HEK293 (cell line): ENCODE results near the gene ACYP1.

Experiments
- CTCF ChIA-PET: fragments of 350-600 bp; formaldehyde crosslinking; extraction: SDS; loops from one replicate; lab custom pipeline; 2021; ENCODE audit warnings: antibody characterized with exemption; lab: Yijun Ruan, JAX
- POLR2A ChIA-PET: fragments of 300-600 bp; formaldehyde crosslinking; extraction: SDS; loops from one replicate; lab custom pipeline; 2020; ENCODE audit warnings: antibody characterized with exemption, inconsistent platforms; lab: Yijun Ruan, JAX
- H3K27ac ChIP-seq: fragments of 200-500 bp; sonication (Bioruptor generic); 2 replicates; pipeline ENCODE4 v1.5.1; 2014; ENCODE audit warnings: low read depth, low read length, control low read depth, inconsistent platforms; ENCODE audit errors: extremely low read depth
- H3K36me3 ChIP-seq, 2 experiments: fragments of 200-500 bp in 1 of 2; sonication (Bioruptor generic) in 1 of 2; 1 replicate in 1 of 2; 2 replicates in 1 of 2; pipeline ENCODE4 v1.5.1; 2014 to 2017; ENCODE audit warnings: inconsistent platforms in 2 of 2, low read length in 2 of 2; ENCODE audit not compliant: control insufficient read depth in 2 of 2, insufficient read depth in 1 of 2
- H3K4me1 ChIP-seq: fragments of 200-500 bp; sonication (Bioruptor generic); 2 replicates; pipeline ENCODE4 v1.5.1; 2014; ENCODE audit warnings: mild to moderate bottlenecking, low read length, inconsistent platforms; ENCODE audit not compliant: control insufficient read depth, insufficient read depth
- H3K4me3 ChIP-seq: 2 replicates; pipeline ENCODE4 v1.5.1; 2011; ENCODE audit warnings: low read depth, mild to moderate bottlenecking, control low read depth, low read length, moderate library complexity
- H3K9me3 ChIP-seq: fragments of 200-500 bp; sonication (Bioruptor generic); 2 replicates; pipeline ENCODE4 v1.5.1; 2014; ENCODE audit warnings: low read depth, low read length, inconsistent platforms; ENCODE audit not compliant: control insufficient read depth, insufficient read depth
- GLI2 ChIP-seq: fragments of 450-650 bp; formaldehyde crosslinking; IDR thresholded peaks from 2 replicates; pipeline ENCODE4; 2017; ENCODE audit warnings: missing biosample characterization, missing genetic modification characterization, low read depth, borderline replicate concordance
- MEIS1 ChIP-seq: sonication (generic); formaldehyde crosslinking; IDR thresholded peaks from 2 replicates; pipeline ENCODE4 v1.8.1; 2022; ENCODE audit warnings: missing genetic modification reagents, mild to moderate bottlenecking, borderline replicate concordance
- PRDM1 ChIP-seq: fragments of 450-650 bp; formaldehyde crosslinking; IDR thresholded peaks from 2 replicates; pipeline ENCODE4; 2016; ENCODE audit warnings: missing biosample characterization, missing genetic modification characterization
- SCRT1 ChIP-seq: fragments of 450-650 bp; formaldehyde crosslinking; IDR thresholded peaks from 2 replicates; pipeline ENCODE4 v1.5.1; 2016; ENCODE audit warnings: missing biosample characterization, missing genetic modification characterization, borderline replicate concordance
- SCRT2 ChIP-seq: fragments of 450-650 bp; formaldehyde crosslinking; IDR thresholded peaks from 2 replicates; pipeline ENCODE4 v1.5.1; 2016; ENCODE audit warnings: missing biosample characterization, missing genetic modification characterization
- SP3 ChIP-seq: fragments of 450-650 bp; formaldehyde crosslinking; IDR thresholded peaks from 2 replicates; pipeline ENCODE4 v1.5.1; 2016; ENCODE audit warnings: missing biosample characterization, missing genetic modification characterization
- ZBTB21 ChIP-seq: fragments of 450-650 bp; formaldehyde crosslinking; IDR thresholded peaks from 2 replicates; pipeline ENCODE4 v1.5.1; 2017; ENCODE audit warnings: missing biosample characterization, missing genetic modification characterization
- ZNF132 ChIP-seq: fragments of 450-650 bp; formaldehyde crosslinking; IDR thresholded peaks from 2 replicates; pipeline ENCODE4 v1.5.1; 2017; ENCODE audit warnings: missing biosample characterization, missing genetic modification characterization, borderline replicate concordance
- ZNF175 ChIP-seq: fragments of 450-650 bp; formaldehyde crosslinking; IDR thresholded peaks from 2 replicates; pipeline ENCODE4 v1.5.1; 2016; ENCODE audit warnings: missing biosample characterization, missing genetic modification characterization
- ZNF202 ChIP-seq: fragments of 450-650 bp; formaldehyde crosslinking; IDR thresholded peaks from 2 replicates; pipeline ENCODE4 v1.5.1; 2016; ENCODE audit warnings: missing biosample characterization, missing genetic modification characterization, borderline replicate concordance
- ZNF280C ChIP-seq: fragments of 450-650 bp; formaldehyde crosslinking; IDR thresholded peaks from 2 replicates; pipeline ENCODE4 v1.5.1; 2016; ENCODE audit warnings: missing biosample characterization, missing genetic modification characterization
- ZNF302 ChIP-seq: fragments of 450-650 bp; formaldehyde crosslinking; IDR thresholded peaks from 2 replicates; pipeline ENCODE4 v1.5.1; 2016; ENCODE audit warnings: missing biosample characterization, missing genetic modification characterization, low read depth
- ZNF354C ChIP-seq: fragments of 450-650 bp; formaldehyde crosslinking; IDR thresholded peaks from 2 replicates; pipeline ENCODE4 v1.5.1; 2016; ENCODE audit warnings: missing biosample characterization, missing genetic modification characterization, low read depth, borderline replicate concordance
- ZNF426 ChIP-seq: fragments of 450-650 bp; formaldehyde crosslinking; IDR thresholded peaks from 2 replicates; pipeline ENCODE4 v1.5.1; 2017; ENCODE audit warnings: missing biosample characterization, missing genetic modification characterization, mild to moderate bottlenecking, inconsistent platforms, moderate library complexity
- ZNF518A ChIP-seq: fragments of 450-650 bp; formaldehyde crosslinking; conservative IDR thresholded peaks from 2 replicates; pipeline ENCODE4 v1.5.1; 2016; ENCODE audit warnings: low read depth, missing biosample characterization, missing genetic modification characterization
- ZNF544 ChIP-seq: fragments of 450-650 bp; formaldehyde crosslinking; IDR thresholded peaks from 2 replicates; pipeline ENCODE4 v1.5.0; 2017; ENCODE audit warnings: missing biosample characterization, missing genetic modification characterization
- ZNF558 ChIP-seq: fragments of 450-650 bp; formaldehyde crosslinking; IDR thresholded peaks from 2 replicates; pipeline ENCODE4 v1.5.1; 2016; ENCODE audit warnings: missing biosample characterization, missing genetic modification characterization
- ZNF561 ChIP-seq: fragments of 450-650 bp; IDR thresholded peaks from 2 replicates; pipeline ENCODE4 v1.5.1; 2018; ENCODE audit warnings: missing biosample characterization, missing genetic modification characterization, borderline replicate concordance
- ZNF600 ChIP-seq: fragments of 450-650 bp; formaldehyde crosslinking; IDR thresholded peaks from 2 replicates; pipeline ENCODE4 v1.5.1; 2016; ENCODE audit warnings: missing biosample characterization, missing genetic modification characterization
- ZNF639 ChIP-seq: fragments of 450-650 bp; formaldehyde crosslinking; IDR thresholded peaks from 2 replicates; pipeline ENCODE4 v1.5.1; 2016; ENCODE audit warnings: missing biosample characterization, missing genetic modification characterization
- ZNF645 ChIP-seq: fragments of 450-650 bp; formaldehyde crosslinking; IDR thresholded peaks from 2 replicates; pipeline ENCODE4; 2016; ENCODE audit warnings: missing biosample characterization, missing genetic modification characterization
- ZNF658 ChIP-seq: fragments of 450-650 bp; formaldehyde crosslinking; IDR thresholded peaks from 2 replicates; pipeline ENCODE4; 2016; ENCODE audit warnings: missing biosample characterization, missing genetic modification characterization
- ZNF768 ChIP-seq: fragments of 450-650 bp; formaldehyde crosslinking; IDR thresholded peaks from 2 replicates; pipeline ENCODE4 v1.5.1; 2018; ENCODE audit warnings: missing biosample characterization, mild to moderate bottlenecking, missing genetic modification characterization

ACYP1 gene

GRCh38 chr14:75046899-75047298 lies 16.9 kb downstream of the ACYP1 start:
- H3K4me3 ChIP-seq, result no peak overlapping the region
- ChIA-PET CTCF (no interaction called here), POLR2A (no interaction called here)
- no peak overlapping the region for H3K27ac ChIP-seq
- no peaks in the 10 kb centered on the region for H3K9me3 ChIP-seq
- H3K36me3 ChIP-seq, result peaks cover 4 to 6% of the 10 kb centered on the region in 2 experiments; a peak in 1 of 3 replicates
- TF ChIP-seq ZNF202 (tag by site-specific recombination), result no peak
- TF ChIP-seq ZNF302 (tag by site-specific recombination), result no peak
- no peak for TF ChIP-seq ZNF558 (tag by site-specific recombination)
- TF ChIP-seq ZNF658 (tag by site-specific recombination), result no peak
- no peak for TF ChIP-seq ZNF354C (tag by site-specific recombination)
- TF ChIP-seq GLI2 (tag by site-specific recombination), result no peak
- TF ChIP-seq SP3, result no peak
- TF ChIP-seq, all 188 proteins: peak for 0
- H3K4me1 ChIP-seq, result peaks cover 5% of the 10 kb centered on the region

- peaks cover 6 to 7% of the 10 kb centered on the region in 2 experiments; a peak in 2 of 3 replicates for H3K36me3 ChIP-seq
- no peak overlapping the region for H3K4me3 ChIP-seq
- H3K9me3 ChIP-seq, result no peaks in the 10 kb centered on the region
- CTCF ChIA-PET, result no interaction called here
- no peak overlapping the region for H3K27ac ChIP-seq
- TF ChIP-seq ZNF600 (tag by site-specific recombination), result no peak
- 0 out of 2 replicates have a peak, but pooled peaks have one; percentile 37 for TF ChIP-seq SCRT2 (tag by site-specific recombination)
- H3K4me1 ChIP-seq, result peaks cover 6% of the 10 kb centered on the region
- POLR2A ChIA-PET, result no interaction called here
Measured at GRCh38 chr14:75046275-75046674, 17.5 kb downstream of the ACYP1 start.

- H3K27ac ChIP-seq, result no peak overlapping the region
- TF ChIP-seq ZNF518A (tag by site-specific recombination) (no peak), ZNF426 (tag by site-specific recombination) (no peak), MEIS1 (CRISPR knock-in tag) (no peak), ZNF544 (no peak), ZNF561 (tag by site-specific recombination) (no peak), ZNF280C (tag by site-specific recombination) (no peak), SCRT1 (tag by site-specific recombination) (no peak), ZNF639 (tag by site-specific recombination) (no peak), ZNF132 (no peak), PRDM1 (tag by site-specific recombination) (no peak), ZNF645 (tag by site-specific recombination) (no peak), ZBTB21 (tag by site-specific recombination) (no peak), ZNF768 (tag by site-specific recombination) (no peak), ZNF175 (tag by site-specific recombination) (no peak)
Measured at GRCh38 chr14:75044752-75045151, 19.1 kb downstream of the ACYP1 start.

More at GRCh38 chr14:75044752-75045151, 19.1 kb downstream of the ACYP1 start:
- no peaks in the 10 kb centered on the region for H3K9me3 ChIP-seq
- peaks cover 6% of the 10 kb centered on the region for H3K4me1 ChIP-seq
- ChIA-PET CTCF (interaction anchor here (0.6 to 0.9 kb wide), 4 partner anchors 32 to 140 kb away, joined by 3 to 5 read pairs (median 4); no protein-coding TSS in a partner anchor), POLR2A (no interaction called here)
- no peak overlapping the region for H3K4me3 ChIP-seq
- peaks cover 6 to 9% of the 10 kb centered on the region in 2 experiments; a peak in 2 of 3 replicates for H3K36me3 ChIP-seq
